CD4-positive, CD25-positive, alpha-beta regulatory T cell (primary cell): ENCODE data around the gene NCK2. TPM values are rescaled to one million over a fixed set of nuclear protein-coding genes. Genes with fewer than 3 reads are reported as not detected.

ENCODE experiments used
- ATAC-seq, 2 donors: fragments of 150-1000 bp; cut with Tn5 transposase; one replicate each; pipeline ENCODE4 v1.10.0; 2021; ENCODE audit warnings: low read depth in 2 of 2, moderate number of reproducible peaks in 2 of 2, moderate library complexity in 1 of 2
- DNase-seq, 3 donors: peaks; one replicate each; pipeline versions ENCODE4 v3.0.0 to v3.0.0-alpha.2; 2012 to 2022; ENCODE audit warnings: mixed read lengths in 1 of 3
- H3K27ac ChIP-seq: one replicate; pipeline ENCODE4 v1.7.0; 2013; ENCODE audit warnings: mild to moderate bottlenecking, low read length; ENCODE audit not compliant: insufficient read depth, poor library complexity, severe bottlenecking
- H3K27me3 ChIP-seq: one replicate; pipeline ENCODE4 v1.7.0; 2013; ENCODE audit warnings: low read length; ENCODE audit not compliant: control insufficient read depth, insufficient read depth
- H3K36me3 ChIP-seq: one replicate; pipeline ENCODE4 v1.7.0; 2013; ENCODE audit warnings: mild to moderate bottlenecking, low read length, moderate library complexity; ENCODE audit not compliant: control insufficient read depth, insufficient read depth
- H3K4me1 ChIP-seq: 2 replicates; pipeline ENCODE4 v1.7.0; 2013; ENCODE audit warnings: mild to moderate bottlenecking, low read length; ENCODE audit not compliant: insufficient read depth, control insufficient read depth, poor library complexity, severe bottlenecking
- H3K4me3 ChIP-seq: one replicate; pipeline ENCODE4 v1.7.0; 2013; ENCODE audit warnings: low read depth, mild to moderate bottlenecking, low read length, moderate library complexity
- H3K9me3 ChIP-seq, 2 experiments: 1 replicate in 1 of 2; 2 replicates in 1 of 2; pipeline ENCODE4 v1.7.0; 2013; ENCODE audit warnings: low read length in 2 of 2, mild to moderate bottlenecking in 1 of 2, moderate library complexity in 1 of 2; ENCODE audit not compliant: control insufficient read depth in 2 of 2
- H3K27ac Mint-ChIP-seq, 3 donors: one replicate each; pipeline ENCODE4 v1.8.0; 2020 to 2022; ENCODE audit warnings: mild to moderate bottlenecking in 3 of 3, mixed read lengths in 3 of 3, moderate library complexity in 2 of 3
- H3K27me3 Mint-ChIP-seq: one replicate; pipeline ENCODE4 v1.8.0; 2022; ENCODE audit warnings: mild to moderate bottlenecking, mixed read lengths
- H3K36me3 Mint-ChIP-seq: one replicate; pipeline ENCODE4 v1.8.0; 2020; ENCODE audit warnings: mixed read lengths
- H3K4me1 Mint-ChIP-seq, 4 donors: one replicate each; pipeline ENCODE4 v1.8.0; 2020 to 2022; ENCODE audit warnings: mixed read lengths in 4 of 4, mild to moderate bottlenecking in 1 of 4
- H3K4me3 Mint-ChIP-seq, 4 donors: one replicate each; pipeline ENCODE4 v1.8.0; 2020 to 2022; ENCODE audit warnings: mild to moderate bottlenecking in 4 of 4, mixed read lengths in 4 of 4, moderate library complexity in 3 of 4
- H3K9me3 Mint-ChIP-seq, 7 donors: one replicate each; pipeline ENCODE4 v1.8.0; 2020 to 2022; ENCODE audit warnings: mixed read lengths in 7 of 7, mild to moderate bottlenecking in 3 of 7, moderate library complexity in 2 of 7
- polyA plus RNA-seq, 4 donors: library from polyadenylated mRNA; unstranded; fragments of 300-500 nt; fragmentation: Illumina TruSeq; gene quantifications; one replicate each; pipeline ENCODE4 v1.2.3, GENCODE V29; 2021
- total RNA-seq: library from RNA; stranded (reverse); gene quantifications from one replicate; pipeline ENCODE4 v1.2.3, GENCODE V29; 2022

NCK2 gene
- total and polyA plus RNA-seq, 5 donors from 2014 or later, result 44.8 to 167 (median 60.5) TPM

- H3K4me3 ChIP-seq, result peak overlapping the region; percentile 85
- no peaks in the 10 kb centered on the region for H3K9me3 ChIP-seq
- H3K27ac ChIP-seq, result peak overlapping the region; percentile 88
- Mint-ChIP-seq H3K4me1 (peaks cover 52 to 92% (median 83%) of the 10 kb centered on the region in 4 donors), H3K4me3 (peak overlapping the region; percentile 41 to 91 (median 84)), H3K36me3 (peaks cover 32% of the 10 kb centered on the region), H3K27me3 (no peaks in the 10 kb centered on the region), H3K27ac (peak overlapping the region; percentile 87 to 99 (median 92)), H3K9me3 (no peaks in the 10 kb centered on the region)
- ATAC-seq, result peak in 1 of 2 donors; percentile 16
- H3K27me3 ChIP-seq, result no peaks in the 10 kb centered on the region
- DNase-seq, result peak in 2 of 3 donors; percentile 49 to 57
- H3K36me3 ChIP-seq, result peaks cover 16% of the 10 kb centered on the region
- peaks cover 71% of the 10 kb centered on the region for H3K4me1 ChIP-seq
Measured at GRCh38 chr2:105856581-105856980, 111.9 kb downstream of the NCK2 start.

GRCh38 chr2:105857076-105857740 lies 112.5 kb downstream of the NCK2 start:
- peak overlapping the region; percentile 92 to 99 (median 95) for H3K27ac Mint-ChIP-seq
- Histone ChIP-seq H3K4me1 (peaks cover 74% of the 10 kb centered on the region), H3K36me3 (peaks cover 13% of the 10 kb centered on the region), H3K27me3 (no peaks in the 10 kb centered on the region), H3K9me3 (no peaks in the 10 kb centered on the region), H3K27ac (peak overlapping the region; percentile 88), H3K4me3 (peak overlapping the region; percentile 85)
- peak; percentile 39 to 59 (median 45) for DNase-seq
- peaks cover 55 to 92% (median 83%) of the 10 kb centered on the region in 4 donors for H3K4me1 Mint-ChIP-seq
- peaks cover 32% of the 10 kb centered on the region for H3K36me3 Mint-ChIP-seq
- H3K27me3 Mint-ChIP-seq, result no peaks in the 10 kb centered on the region
- ATAC-seq, result peak in 1 of 2 donors; percentile 30
- H3K9me3 Mint-ChIP-seq, result no peaks in the 10 kb centered on the region
- H3K4me3 Mint-ChIP-seq, result peak overlapping the region; percentile 41 to 91 (median 84)

GRCh38 chr2:105858868-105859693 lies 114.4 kb downstream of the NCK2 start:
- H3K4me3 ChIP-seq, result peak overlapping the region; percentile 85
- no peaks in the 10 kb centered on the region for H3K9me3 Mint-ChIP-seq
- peak overlapping the region; percentile 88 for H3K27ac ChIP-seq
- H3K4me1 Mint-ChIP-seq, result peaks cover 51 to 96% (median 86%) of the 10 kb centered on the region in 4 donors
- peak in 1 of 3 donors; percentile 49 for DNase-seq
- no peaks in the 10 kb centered on the region for H3K27me3 ChIP-seq
- peaks cover 32% of the 10 kb centered on the region for H3K36me3 Mint-ChIP-seq
- peak; percentile 42 to 54 for ATAC-seq
- H3K27me3 Mint-ChIP-seq, result no peaks in the 10 kb centered on the region
- peak overlapping the region; percentile 92 to 99 (median 95) for H3K27ac Mint-ChIP-seq
- H3K4me3 Mint-ChIP-seq, result peak overlapping the region; percentile 41 to 91 (median 73)
- peaks cover 82% of the 10 kb centered on the region for H3K4me1 ChIP-seq
- H3K9me3 ChIP-seq, result no peaks in the 10 kb centered on the region
- peaks cover 18% of the 10 kb centered on the region for H3K36me3 ChIP-seq

GRCh38 chr2:105859694-105859951 lies 114.9 kb downstream of the NCK2 start:
- no peak for DNase-seq
- Mint-ChIP-seq H3K4me3 (peak overlapping the region; percentile 41 to 84 (median 60)), H3K27ac (peak overlapping the region; percentile 92 to 99 (median 95)), H3K27me3 (no peaks in the 10 kb centered on the region), H3K4me1 (peaks cover 55 to 100% (median 90%) of the 10 kb centered on the region in 4 donors), H3K9me3 (peaks cover 0 to 2% (median 0%) of the 10 kb centered on the region in 7 donors), H3K36me3 (peaks cover 37% of the 10 kb centered on the region)
- Histone ChIP-seq H3K4me1 (peaks cover 85% of the 10 kb centered on the region), H3K27ac (peak overlapping the region; percentile 88), H3K36me3 (peaks cover 22% of the 10 kb centered on the region), H3K9me3 (no peaks in the 10 kb centered on the region), H3K4me3 (peak overlapping the region; percentile 85), H3K27me3 (no peaks in the 10 kb centered on the region)
- no peak for ATAC-seq

DNA sequence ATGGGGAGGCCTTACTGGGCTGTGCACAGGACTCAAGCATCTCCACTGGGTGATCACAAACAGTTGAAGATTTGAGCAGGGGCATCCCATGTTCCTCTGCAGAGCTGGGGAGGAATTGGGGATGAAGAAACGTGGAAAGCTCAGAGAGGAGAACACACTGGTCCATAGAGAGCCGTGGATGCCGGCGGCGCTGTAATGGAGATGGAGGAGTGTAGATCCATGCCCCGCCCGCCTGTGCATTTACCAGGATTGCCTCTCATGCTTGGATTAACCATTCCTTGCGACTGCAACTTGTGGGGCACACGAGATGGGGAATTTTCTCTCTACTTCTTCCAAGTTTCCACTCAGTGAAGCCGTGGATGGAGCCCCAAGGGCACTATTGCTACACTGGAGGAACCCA lies 115.9 kb downstream of the NCK2 start:
- H3K4me1 ChIP-seq, result peaks cover 94% of the 10 kb centered on the region
- no peaks in the 10 kb centered on the region for H3K9me3 ChIP-seq
- peak overlapping the region; percentile 41 to 72 (median 66) for H3K4me3 Mint-ChIP-seq
- H3K36me3 Mint-ChIP-seq, result peaks cover 32% of the 10 kb centered on the region
- peak overlapping the region; percentile 88 for H3K27ac ChIP-seq
- ATAC-seq (no peak), DNase-seq (no peak)
- no peaks in the 10 kb centered on the region for H3K27me3 Mint-ChIP-seq
- peaks cover 0 to 2% (median 0%) of the 10 kb centered on the region in 7 donors for H3K9me3 Mint-ChIP-seq
- H3K27me3 ChIP-seq, result no peaks in the 10 kb centered on the region
- peak overlapping the region; percentile 85 for H3K4me3 ChIP-seq
- peaks cover 14% of the 10 kb centered on the region for H3K36me3 ChIP-seq
- H3K27ac Mint-ChIP-seq, result peak overlapping the region; percentile 92 to 99 (median 95)
- H3K4me1 Mint-ChIP-seq, result peaks cover 58 to 100% (median 92%) of the 10 kb centered on the region in 4 donors

DNA sequence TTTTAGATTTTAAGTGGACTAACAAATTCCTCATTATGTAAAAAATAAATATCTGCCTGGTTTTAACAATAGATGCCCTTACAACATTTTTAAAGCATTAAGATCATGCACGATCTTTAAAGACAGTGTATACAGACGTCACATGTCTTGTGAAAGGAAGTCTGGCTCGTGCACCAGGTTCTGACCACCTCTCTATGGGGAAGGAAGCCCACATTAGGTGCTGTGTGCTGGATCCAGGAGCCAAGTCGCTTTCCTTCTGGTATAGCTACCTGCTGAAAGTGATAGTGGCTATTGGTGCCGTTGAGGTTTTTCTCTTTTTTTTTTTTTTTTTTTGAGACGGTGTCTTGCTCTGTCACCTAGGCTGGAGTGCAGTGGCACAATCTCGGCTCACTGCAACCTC lies 116.5 kb downstream of the NCK2 start:
- Mint-ChIP-seq H3K4me1 (peaks cover 55 to 99% (median 90%) of the 10 kb centered on the region in 4 donors), H3K4me3 (peak overlapping the region; percentile 41 to 73 (median 62)), H3K9me3 (peaks cover 0 to 2% (median 0%) of the 10 kb centered on the region in 7 donors), H3K36me3 (peaks cover 29% of the 10 kb centered on the region), H3K27ac (peak overlapping the region; percentile 92 to 99 (median 95)), H3K27me3 (no peaks in the 10 kb centered on the region)
- peaks cover 97% of the 10 kb centered on the region for H3K4me1 ChIP-seq
- H3K36me3 ChIP-seq, result peaks cover 10% of the 10 kb centered on the region
- H3K27me3 ChIP-seq, result no peaks in the 10 kb centered on the region
- H3K9me3 ChIP-seq, result no peaks in the 10 kb centered on the region
- H3K4me3 ChIP-seq, result peak overlapping the region; percentile 85
- peak overlapping the region; percentile 88 for H3K27ac ChIP-seq
- peak in 2 of 3 donors; percentile 16 to 54 for DNase-seq
- ATAC-seq, result no peak

- Histone ChIP-seq H3K36me3 (peaks cover 17% of the 10 kb centered on the region), H3K4me3 (peak overlapping the region; percentile 45), H3K4me1 (peaks cover 96% of the 10 kb centered on the region), H3K27ac (peak overlapping the region; percentile 62), H3K9me3 (no peaks in the 10 kb centered on the region), H3K27me3 (no peaks in the 10 kb centered on the region)
- no peak for DNase-seq
- peak overlapping the region; percentile 20 to 92 (median 88) for H3K27ac Mint-ChIP-seq
- H3K36me3 Mint-ChIP-seq, result peaks cover 21% of the 10 kb centered on the region
- H3K4me3 Mint-ChIP-seq, result peak overlapping the region; percentile 1 to 67 (median 39)
- no peaks in the 10 kb centered on the region for H3K27me3 Mint-ChIP-seq
- no peak for ATAC-seq
- H3K4me1 Mint-ChIP-seq, result peaks cover 48 to 99% (median 85%) of the 10 kb centered on the region in 4 donors
- peaks cover 0 to 2% (median 0%) of the 10 kb centered on the region in 7 donors for H3K9me3 Mint-ChIP-seq
Measured at GRCh38 chr2:105862843-105863242, 118.1 kb downstream of the NCK2 start.
